Keratinocyte (primary cell): Measurements from ENCODE around the gene FDXR.

Experiments
- EZH2 ChIP-seq: IDR thresholded peaks from one replicate; pipeline ENCODE4 v1.6.1; 2012; ENCODE audit warnings: inconsistent platforms, mild to moderate bottlenecking, low read length, moderate library complexity
- TF ChIP-seq, protein P1 (sequence below), 3 experiments: IDR thresholded peaks in 1 of 3; conservative IDR thresholded peaks in 1 of 3; optimal IDR thresholded peaks in 1 of 3; 2 replicates in 2 of 3; 3 replicates in 1 of 3; pipeline versions ENCODE3 to v1.5.1; 2011; ENCODE audit warnings: low read length in 3 of 3, mild to moderate bottlenecking in 3 of 3, moderate library complexity in 2 of 3, control low read depth in 1 of 3, inconsistent platforms in 1 of 3; ENCODE audit not compliant: insufficient read depth in 2 of 3; ENCODE audit errors: extremely low read depth in 1 of 3

DNA sequence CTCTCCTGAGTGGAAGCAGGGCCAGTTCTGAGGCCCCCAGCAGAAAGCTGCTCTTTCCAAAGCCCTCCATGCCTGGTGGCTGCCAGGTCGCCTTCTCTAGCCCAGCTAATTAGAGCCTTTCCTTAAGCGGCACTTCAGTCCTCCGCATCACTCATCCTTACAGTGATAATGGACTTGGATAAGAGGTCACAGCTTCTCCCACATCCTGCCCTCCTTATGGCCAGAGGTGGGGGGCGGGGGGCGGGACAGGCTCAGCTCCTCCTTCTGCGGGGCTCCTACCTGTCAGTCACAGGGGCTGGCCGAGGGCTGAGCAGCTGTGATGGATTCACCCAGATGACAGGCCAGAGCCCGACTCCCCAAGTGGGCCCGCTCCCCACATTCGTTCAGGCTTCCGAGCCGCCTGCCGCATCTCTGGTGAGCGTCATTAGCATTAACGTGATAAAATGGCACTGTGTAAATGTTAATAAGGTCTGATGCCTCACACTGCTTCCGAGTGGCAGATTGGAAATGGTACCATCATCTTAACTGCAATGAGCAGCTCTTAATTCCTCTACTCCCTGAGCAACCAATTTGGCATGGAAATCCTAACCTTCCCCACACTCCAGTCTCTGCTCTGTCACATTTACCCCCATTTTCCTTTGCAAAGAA lies 54.4 kb downstream of the FDXR start:
- TF ChIP-seq, protein P1, sequence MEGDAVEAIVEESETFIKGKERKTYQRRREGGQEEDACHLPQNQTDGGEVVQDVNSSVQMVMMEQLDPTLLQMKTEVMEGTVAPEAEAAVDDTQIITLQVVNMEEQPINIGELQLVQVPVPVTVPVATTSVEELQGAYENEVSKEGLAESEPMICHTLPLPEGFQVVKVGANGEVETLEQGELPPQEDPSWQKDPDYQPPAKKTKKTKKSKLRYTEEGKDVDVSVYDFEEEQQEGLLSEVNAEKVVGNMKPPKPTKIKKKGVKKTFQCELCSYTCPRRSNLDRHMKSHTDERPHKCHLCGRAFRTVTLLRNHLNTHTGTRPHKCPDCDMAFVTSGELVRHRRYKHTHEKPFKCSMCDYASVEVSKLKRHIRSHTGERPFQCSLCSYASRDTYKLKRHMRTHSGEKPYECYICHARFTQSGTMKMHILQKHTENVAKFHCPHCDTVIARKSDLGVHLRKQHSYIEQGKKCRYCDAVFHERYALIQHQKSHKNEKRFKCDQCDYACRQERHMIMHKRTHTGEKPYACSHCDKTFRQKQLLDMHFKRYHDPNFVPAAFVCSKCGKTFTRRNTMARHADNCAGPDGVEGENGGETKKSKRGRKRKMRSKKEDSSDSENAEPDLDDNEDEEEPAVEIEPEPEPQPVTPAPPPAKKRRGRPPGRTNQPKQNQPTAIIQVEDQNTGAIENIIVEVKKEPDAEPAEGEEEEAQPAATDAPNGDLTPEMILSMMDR (optimal IDR thresholded peaks at IDR 0.05 in 1 of 3, IDR thresholded peaks at IDR 0.05 in 1 of 3, conservative IDR thresholded peaks at IDR 0.05 in 1 of 3; ENCODE audit: extremely low read depth in 1 of 3, insufficient read depth in 2 of 3, low read length in 3 of 3) = no peak
- no peak for TF ChIP-seq EZH2
